Body of pancreas (tissue), 4 donors: Measurements from ENCODE around the gene TBC1D7. TPM values are rescaled to one million over a fixed set of nuclear protein-coding genes. Genes with fewer than 3 reads are reported as not detected.

ENCODE experiments used
- ATAC-seq: fragments of 150-250 bp; one replicate; pipeline ENCODE4 v1.9.1; 2016
- DNase-seq, 4 donors: peaks; one replicate each; pipeline ENCODE4 v3.0.0-alpha.2; 2019
- H3K27ac ChIP-seq, 4 donors: fragments of 200-600 bp; sonication (generic); 1 replicate in 3 of 4; 2 replicates in 1 of 4; pipeline versions ENCODE4 v1.5.1 to v1.6.1; 2016 to 2019; ENCODE audit warnings: mild to moderate bottlenecking in 1 of 4, mixed read lengths in 1 of 4, moderate library complexity in 1 of 4
- H3K27me3 ChIP-seq, 2 donors: fragments of 200-600 bp; sonication (generic); one replicate each; pipeline ENCODE4 v1.6.0; 2016; ENCODE audit warnings: mild to moderate bottlenecking in 1 of 2
- H3K36me3 ChIP-seq, 2 donors: fragments of 200-600 bp; sonication (generic); replicated peaks in 1 of 2; 2 replicates each; pipeline ENCODE4 v1.5.1; 2016; ENCODE audit warnings: low read depth in 2 of 2; ENCODE audit not compliant: insufficient read depth in 1 of 2
- H3K4me1 ChIP-seq: fragments of 200-600 bp; sonication (generic); one replicate; pipeline ENCODE4 v1.6.0; 2016
- H3K4me3 ChIP-seq, 2 donors: fragments of 200-600 bp; sonication (generic); 1 replicate in 1 of 2; 2 replicates in 1 of 2; pipeline ENCODE4 v1.5.1; 2016 to 2019
- H3K9me3 ChIP-seq, 3 donors: fragments of 200-600 bp; sonication (generic); 1 replicate in 2 of 3; 2 replicates in 1 of 3; pipeline ENCODE4 v1.5.1; 2016
- CTCF ChIP-seq, 7 experiments: fragments of 450-650 bp in 4 of 7; fragments of 200-600 bp in 3 of 7; sonication (generic) in 3 of 7; IDR thresholded peaks; one replicate each; pipeline ENCODE4 v1.5.1; 2016 to 2019; ENCODE audit warnings: antibody characterized with exemption in 7 of 7
- POLR2A ChIP-seq, 3 donors: fragments of 450-650 bp; IDR thresholded peaks; one replicate each; pipeline ENCODE4 v1.6.1; 2016; ENCODE audit warnings: antibody characterized with exemption in 3 of 3, mild to moderate bottlenecking in 2 of 3
- WGBS, 2 donors: methylation state at CpG; one replicate each; pipeline ENCODE4 v1.1.5; 2017; 5-methylcytosine and 5-hydroxymethylcytosine counted together
- intact Hi-C: fragments of 100-400 bp; cut with DNase I; formaldehyde crosslinking; loops from one replicate; pipeline ENCODE4 v1.15.1; 2023
- total RNA-seq, 2 donors: library from RNA; depleted of rRNA; stranded (reverse); fragments of >200 nt; gene quantifications; one replicate each; pipeline ENCODE4 v1.1.0, GENCODE V29; 2016

Gene TBC1D7
- total RNA-seq, 2 donors from 2014 or later, result 12.5 to 15.2 TPM

GRCh38 chr6:13370623-13371022 is 42.3 kb upstream of the TBC1D7 start:
- no peak for DNase-seq
- no peak for ATAC-seq
- intact Hi-C loops, result no loop called here
- Histone ChIP-seq H3K9me3 (no peaks in the 10 kb centered on the region), H3K4me3 (no peak overlapping the region), H3K27me3 (no peaks in the 10 kb centered on the region), H3K36me3 (no peaks in the 10 kb centered on the region), H3K4me1 (peaks cover 7% of the 10 kb centered on the region), H3K27ac (no peak overlapping the region)
- 77 to 81% methylated on average over 5 of the region's 5 CpGs for WGBS, 2 donors
- TF ChIP-seq POLR2A (IDR thresholded peaks at IDR 0.05) (no peak), CTCF (IDR thresholded peaks at IDR 0.05) (no peak)

- WGBS, 2 donors, result 0 to 52% methylated on average over 1 of the region's 1 CpG
- intact Hi-C loops, result no loop called here
- H3K27ac ChIP-seq, result no peak overlapping the region
Observed at GRCh38 chr6:13369591-13369990, 41.3 kb upstream of the TBC1D7 start.

GRCh38 chr6:13368731-13369115 is 40.4 kb upstream of the TBC1D7 start:
- H3K36me3 ChIP-seq, result no peaks in the 10 kb centered on the region
- TF ChIP-seq POLR2A (IDR thresholded peaks at IDR 0.05) (no peak), CTCF (IDR thresholded peaks at IDR 0.05) (no peak)
- no peaks in the 10 kb centered on the region for H3K27me3 ChIP-seq
- H3K27ac ChIP-seq, result no peak overlapping the region
- H3K4me1 ChIP-seq, result peaks cover 7% of the 10 kb centered on the region
- H3K9me3 ChIP-seq, result no peaks in the 10 kb centered on the region
- no peak overlapping the region for H3K4me3 ChIP-seq
- intact Hi-C loops, result no loop called here
- DNase-seq (no peak), ATAC-seq (no peak)

More at GRCh38 chr6:13369591-13369990, 41.3 kb upstream of the TBC1D7 start:
- Histone ChIP-seq H3K4me1 (peaks cover 7% of the 10 kb centered on the region), H3K27me3 (no peaks in the 10 kb centered on the region), H3K36me3 (no peaks in the 10 kb centered on the region), H3K4me3 (no peak overlapping the region), H3K9me3 (no peaks in the 10 kb centered on the region)
- TF ChIP-seq POLR2A (IDR thresholded peaks at IDR 0.05), result no peak
- TF ChIP-seq CTCF (IDR thresholded peaks at IDR 0.05), result no peak
- DNase-seq (no peak), ATAC-seq (no peak)

- H3K4me3 ChIP-seq, result no peak overlapping the region
- H3K4me1 ChIP-seq, result peaks cover 7% of the 10 kb centered on the region
- TF ChIP-seq CTCF (IDR thresholded peaks at IDR 0.05) (no peak), POLR2A (IDR thresholded peaks at IDR 0.05) (no peak)
- no peaks in the 10 kb centered on the region for H3K27me3 ChIP-seq
- H3K9me3 ChIP-seq, result no peaks in the 10 kb centered on the region
- DNase-seq, result peak in 2 of 4 donors; percentile 54 to 58
- no peaks in the 10 kb centered on the region for H3K36me3 ChIP-seq
- peak; percentile 33 for ATAC-seq
- 39 to 43% methylated on average over 7 of the region's 7 CpGs for WGBS, 2 donors
- intact Hi-C loops, result no loop called here
- H3K27ac ChIP-seq, result no peak overlapping the region
Observed at GRCh38 chr6:13368079-13368730, 39.9 kb upstream of the TBC1D7 start.

GRCh38 chr6:13367396-13367795 is 39.1 kb upstream of the TBC1D7 start:
- Histone ChIP-seq H3K36me3 (no peaks in the 10 kb centered on the region), H3K27me3 (no peaks in the 10 kb centered on the region), H3K27ac (no peak overlapping the region), H3K9me3 (no peaks in the 10 kb centered on the region), H3K4me1 (peaks cover 7% of the 10 kb centered on the region), H3K4me3 (no peak overlapping the region)
- no peak for ATAC-seq
- DNase-seq, result no peak
- TF ChIP-seq POLR2A (IDR thresholded peaks at IDR 0.05) (no peak), CTCF (IDR thresholded peaks at IDR 0.05) (no peak)
- intact Hi-C loops, result no loop called here
- 39 to 77% methylated on average over 3 of the region's 3 CpGs for WGBS, 2 donors
